ENCODE measurements around the gene TRAK2.

- TF ChIP-seq CTCF (IDR thresholded peaks at IDR 0.05) = no peak
- TF ChIP-seq EP300 (IDR thresholded peaks at IDR 0.05) = no peak
Measured at GRCh38 chr2:201433394-201433995, 17.8 kb downstream of the TRAK2 start.

All from tibial nerve (tissue), 4 donors.